HG03469 (cell line): ENCODE data around the gene CHEK1.
"Not testable (repeated sequence)": the region's sequence is repeated elsewhere in the genome, so short reads cannot be mapped to it uniquely, and the experiment has no call there.

Source experiments
- ATAC-seq: cut with Tn5 transposase; IDR thresholded peaks from one replicate; pipeline ENCODE4 v1.9.1; 2021; ENCODE audit warnings: mild to moderate bottlenecking, moderate library complexity, moderate number of reproducible peaks; ENCODE audit not compliant: unreplicated experiment

CHEK1 gene

GRCh38 chr11:125690006-125690405 is 65.0 kb downstream of the CHEK1 start:
- no peak for ATAC-seq

DNA sequence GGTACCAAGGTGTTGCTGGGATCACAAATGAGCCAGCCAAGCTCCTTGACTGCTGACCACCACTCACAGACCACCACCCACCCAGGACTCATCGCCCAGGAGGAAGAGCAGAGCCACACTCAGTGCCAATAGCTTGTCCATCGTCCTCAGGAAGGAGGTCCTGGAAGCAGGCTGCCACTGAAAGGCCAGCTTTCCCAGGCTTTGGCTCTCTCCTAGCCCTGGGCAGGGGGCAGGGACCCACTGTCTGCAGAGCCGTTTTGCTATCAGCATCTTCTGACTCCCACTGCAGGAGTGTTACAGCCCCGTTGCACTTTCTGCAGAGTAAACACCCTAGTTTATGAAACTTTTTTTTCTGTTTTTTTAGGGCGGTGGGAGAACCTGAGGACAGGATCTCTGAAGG is 67.9 kb downstream of the CHEK1 start:
- no peak for ATAC-seq

- no peak for ATAC-seq
Measured at GRCh38 chr11:125694951-125695350, 70.0 kb downstream of the CHEK1 start.

GRCh38 chr11:125701018-125701610 is 76.2 kb downstream of the CHEK1 start:
- no peak for ATAC-seq

DNA sequence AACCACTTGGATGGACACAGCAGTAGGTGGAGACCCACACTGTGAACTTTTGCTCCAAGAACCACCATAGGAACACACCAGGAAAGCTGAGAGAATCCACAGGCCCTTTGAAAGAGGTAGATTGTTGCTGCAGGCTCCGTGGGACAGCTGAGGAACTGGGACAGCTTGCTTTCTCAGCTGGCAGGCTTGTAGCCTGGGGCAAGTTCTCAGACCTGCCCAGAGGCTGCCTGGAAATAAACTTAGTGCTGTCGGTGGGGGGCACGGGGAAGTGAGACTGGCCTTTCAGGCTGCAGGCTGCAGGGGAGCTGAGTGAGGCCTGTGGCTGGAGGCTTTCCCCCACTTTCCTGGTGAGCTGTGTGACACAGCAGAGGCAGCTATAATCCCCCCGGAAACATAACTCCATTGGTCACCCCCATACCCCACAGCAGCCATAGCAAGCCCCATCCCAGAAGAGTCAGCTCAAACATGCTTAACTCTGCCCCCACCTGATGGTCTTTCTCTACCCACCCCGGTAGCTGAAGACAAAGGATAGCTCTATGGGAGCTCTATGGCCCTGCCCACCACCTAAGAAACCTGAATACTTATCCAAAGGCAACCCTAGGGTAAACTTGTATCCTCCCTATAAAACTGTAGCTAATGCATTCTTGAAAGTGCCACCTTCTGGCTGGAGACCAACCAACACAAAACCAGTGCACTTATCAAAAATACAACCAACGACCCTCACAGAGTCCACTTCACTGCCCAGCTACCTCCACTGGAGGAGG is 77.1 kb downstream of the CHEK1 start:
- no peak for ATAC-seq

GRCh38 chr11:125704686-125705085 is 79.7 kb downstream of the CHEK1 start:
- not testable (repeated sequence) for ATAC-seq

- ATAC-seq = no peak
Measured at GRCh38 chr11:125720781-125721180, 95.8 kb downstream of the CHEK1 start.

DNA sequence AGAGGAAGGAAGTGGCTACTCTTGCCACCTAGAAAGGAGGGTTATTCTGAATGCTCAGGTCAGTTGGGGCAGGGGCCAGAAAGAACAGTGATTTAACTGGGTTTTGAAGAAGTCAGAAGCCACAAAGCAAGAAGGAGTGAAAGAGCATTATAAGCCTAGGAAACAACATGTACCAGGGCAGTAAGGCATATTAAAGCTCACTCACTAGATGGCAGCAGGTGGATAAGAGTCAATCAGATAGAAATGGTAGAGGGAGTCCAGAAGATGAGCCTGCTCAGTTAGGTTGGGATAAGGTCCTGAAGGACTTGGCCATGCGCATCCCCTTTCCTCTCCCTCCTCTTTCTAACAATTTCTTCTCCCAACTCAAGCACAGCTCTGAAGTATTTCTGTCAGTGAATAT is 99.2 kb downstream of the CHEK1 start:
- ATAC-seq = no peak
